ENCODE measurements around the gene CALML3.

- TF ChIP-seq CTCF (IDR thresholded peaks at IDR 0.05; ENCODE audit: low read depth, low read length) (no peak), EZH2phosphoT487 (IDR thresholded peaks at IDR 0.05; ENCODE audit: low read depth) (no peak)
Measured at GRCh38 chr10:5573319-5573950, 48.7 kb downstream of the CALML3 start.

All from OCI-LY3 (cell line).